WTC11 (cell line): ENCODE data around the gene CAPN9.

ENCODE experiments used
- ATF6 ChIP-seq: sonication (generic); formaldehyde crosslinking; IDR thresholded peaks from 2 replicates; pipeline ENCODE4 v1.8.1; 2023; ENCODE audit warnings: mild to moderate bottlenecking, missing genetic modification reagents
- CREB1 ChIP-seq: sonication (generic); formaldehyde crosslinking; IDR thresholded peaks from 2 replicates; pipeline ENCODE4 v1.8.0; 2023; ENCODE audit warnings: mild to moderate bottlenecking, missing genetic modification reagents
- ELF4 ChIP-seq: sonication (generic); formaldehyde crosslinking; IDR thresholded peaks from 2 replicates; pipeline ENCODE4 v1.8.1; 2022; ENCODE audit warnings: low read depth, mild to moderate bottlenecking, moderate library complexity, missing genetic modification reagents
- ETV6 ChIP-seq: sonication (generic); formaldehyde crosslinking; IDR thresholded peaks from 2 replicates; pipeline ENCODE4 v1.8.1; 2022; ENCODE audit warnings: mild to moderate bottlenecking, missing genetic modification reagents
- MAX ChIP-seq: sonication (generic); formaldehyde crosslinking; IDR thresholded peaks from 2 replicates; pipeline ENCODE4 v1.8.0; 2022; ENCODE audit warnings: mild to moderate bottlenecking, missing genetic modification reagents
- NFYB ChIP-seq: sonication (generic); formaldehyde crosslinking; conservative IDR thresholded peaks from 2 replicates; pipeline ENCODE4 v1.8.0; 2022; ENCODE audit warnings: low read depth, missing genetic modification reagents
- SP1 ChIP-seq: sonication (generic); formaldehyde crosslinking; conservative IDR thresholded peaks from 2 replicates; pipeline ENCODE4 v1.8.1; 2022; ENCODE audit warnings: missing genetic modification reagents
- TEAD4 ChIP-seq: sonication (generic); formaldehyde crosslinking; IDR thresholded peaks from 2 replicates; pipeline ENCODE4 v1.8.0; 2022; ENCODE audit warnings: mild to moderate bottlenecking, missing genetic modification reagents
- ZBTB21 ChIP-seq: sonication (generic); formaldehyde crosslinking; IDR thresholded peaks from 2 replicates; pipeline ENCODE4 v1.8.1; 2023; ENCODE audit warnings: mild to moderate bottlenecking, missing genetic modification reagents, borderline replicate concordance
- ZNF425 ChIP-seq: fragments of 250-450 bp; sonication (Bioruptor Pico); conservative IDR thresholded peaks from 2 replicates; pipeline ENCODE4 v1.9.0; 2021; ENCODE audit warnings: mild to moderate bottlenecking
- TF ChIP-seq, protein P1 (sequence below): sonication (generic); formaldehyde crosslinking; IDR thresholded peaks from 2 replicates; pipeline ENCODE4 v1.8.1; 2022; ENCODE audit warnings: low read depth, missing genetic modification reagents, borderline replicate concordance
- TF ChIP-seq, protein P2 (sequence below): fragments of 200-600 bp; IDR thresholded peaks from 2 replicates; pipeline ENCODE4 v1.8.0; 2022; ENCODE audit warnings: antibody characterized with exemption
- TF ChIP-seq, protein P3 (sequence below): sonication (generic); formaldehyde crosslinking; IDR thresholded peaks from 2 replicates; pipeline ENCODE4 v1.8.0; 2022; ENCODE audit warnings: mild to moderate bottlenecking, missing genetic modification reagents

DNA sequence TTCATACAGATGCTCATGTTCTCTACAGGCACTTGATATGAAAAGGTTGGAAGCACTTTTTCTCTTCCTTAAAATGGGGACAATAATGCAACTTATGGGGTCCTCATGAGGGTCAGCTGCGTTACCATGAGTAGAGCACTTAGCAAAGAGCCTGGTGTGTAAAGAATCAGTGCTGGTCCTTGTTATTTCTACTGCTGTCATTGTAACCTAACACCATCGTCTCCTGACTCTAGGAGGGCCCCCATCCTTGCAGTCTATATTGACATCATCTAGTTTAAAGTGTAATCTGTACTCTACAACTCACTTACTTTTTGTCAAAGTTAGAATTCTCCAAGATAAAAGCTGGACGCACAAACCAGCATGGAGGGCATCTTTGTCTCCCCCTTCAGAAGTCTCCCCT is 2.4 kb downstream of the CAPN9 start:
- no peak for TF ChIP-seq SP1 (CRISPR knock-in tag)
- no peak for TF ChIP-seq ZNF425 (CRISPR knock-in tag)
- TF ChIP-seq, protein P1, sequence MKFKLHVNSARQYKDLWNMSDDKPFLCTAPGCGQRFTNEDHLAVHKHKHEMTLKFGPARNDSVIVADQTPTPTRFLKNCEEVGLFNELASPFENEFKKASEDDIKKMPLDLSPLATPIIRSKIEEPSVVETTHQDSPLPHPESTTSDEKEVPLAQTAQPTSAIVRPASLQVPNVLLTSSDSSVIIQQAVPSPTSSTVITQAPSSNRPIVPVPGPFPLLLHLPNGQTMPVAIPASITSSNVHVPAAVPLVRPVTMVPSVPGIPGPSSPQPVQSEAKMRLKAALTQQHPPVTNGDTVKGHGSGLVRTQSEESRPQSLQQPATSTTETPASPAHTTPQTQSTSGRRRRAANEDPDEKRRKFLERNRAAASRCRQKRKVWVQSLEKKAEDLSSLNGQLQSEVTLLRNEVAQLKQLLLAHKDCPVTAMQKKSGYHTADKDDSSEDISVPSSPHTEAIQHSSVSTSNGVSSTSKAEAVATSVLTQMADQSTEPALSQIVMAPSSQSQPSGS (CRISPR knock-in tag): no peak
- no peak for TF ChIP-seq MAX (CRISPR knock-in tag)
- TF ChIP-seq, protein P2, sequence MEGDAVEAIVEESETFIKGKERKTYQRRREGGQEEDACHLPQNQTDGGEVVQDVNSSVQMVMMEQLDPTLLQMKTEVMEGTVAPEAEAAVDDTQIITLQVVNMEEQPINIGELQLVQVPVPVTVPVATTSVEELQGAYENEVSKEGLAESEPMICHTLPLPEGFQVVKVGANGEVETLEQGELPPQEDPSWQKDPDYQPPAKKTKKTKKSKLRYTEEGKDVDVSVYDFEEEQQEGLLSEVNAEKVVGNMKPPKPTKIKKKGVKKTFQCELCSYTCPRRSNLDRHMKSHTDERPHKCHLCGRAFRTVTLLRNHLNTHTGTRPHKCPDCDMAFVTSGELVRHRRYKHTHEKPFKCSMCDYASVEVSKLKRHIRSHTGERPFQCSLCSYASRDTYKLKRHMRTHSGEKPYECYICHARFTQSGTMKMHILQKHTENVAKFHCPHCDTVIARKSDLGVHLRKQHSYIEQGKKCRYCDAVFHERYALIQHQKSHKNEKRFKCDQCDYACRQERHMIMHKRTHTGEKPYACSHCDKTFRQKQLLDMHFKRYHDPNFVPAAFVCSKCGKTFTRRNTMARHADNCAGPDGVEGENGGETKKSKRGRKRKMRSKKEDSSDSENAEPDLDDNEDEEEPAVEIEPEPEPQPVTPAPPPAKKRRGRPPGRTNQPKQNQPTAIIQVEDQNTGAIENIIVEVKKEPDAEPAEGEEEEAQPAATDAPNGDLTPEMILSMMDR: no peak
- no peak for TF ChIP-seq NFYB (CRISPR knock-in tag)
- no peak for TF ChIP-seq ZBTB21 (CRISPR knock-in tag)
- TF ChIP-seq ETV6 (CRISPR knock-in tag): no peak
- no peak for TF ChIP-seq TEAD4 (CRISPR knock-in tag)
- no peak for TF ChIP-seq ELF4 (CRISPR knock-in tag)
- TF ChIP-seq, protein P3, sequence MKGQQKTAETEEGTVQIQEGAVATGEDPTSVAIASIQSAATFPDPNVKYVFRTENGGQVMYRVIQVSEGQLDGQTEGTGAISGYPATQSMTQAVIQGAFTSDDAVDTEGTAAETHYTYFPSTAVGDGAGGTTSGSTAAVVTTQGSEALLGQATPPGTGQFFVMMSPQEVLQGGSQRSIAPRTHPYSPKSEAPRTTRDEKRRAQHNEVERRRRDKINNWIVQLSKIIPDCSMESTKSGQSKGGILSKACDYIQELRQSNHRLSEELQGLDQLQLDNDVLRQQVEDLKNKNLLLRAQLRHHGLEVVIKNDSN: no peak
- no peak for TF ChIP-seq ATF6 (CRISPR knock-in tag)
- no peak for TF ChIP-seq CREB1 (CRISPR knock-in tag)
